ENCODE measurements around the gene AMBRA1. TPM values are rescaled to one million over a fixed set of nuclear protein-coding genes. Genes with fewer than 3 reads are reported as not detected.

AMBRA1 gene
- total and polyA plus RNA-seq, 2 of the 8 experiments (the other 6 are each of a cell fraction or from before 2014, with no cell fraction given): 14.2 to 37.4 TPM

DNA sequence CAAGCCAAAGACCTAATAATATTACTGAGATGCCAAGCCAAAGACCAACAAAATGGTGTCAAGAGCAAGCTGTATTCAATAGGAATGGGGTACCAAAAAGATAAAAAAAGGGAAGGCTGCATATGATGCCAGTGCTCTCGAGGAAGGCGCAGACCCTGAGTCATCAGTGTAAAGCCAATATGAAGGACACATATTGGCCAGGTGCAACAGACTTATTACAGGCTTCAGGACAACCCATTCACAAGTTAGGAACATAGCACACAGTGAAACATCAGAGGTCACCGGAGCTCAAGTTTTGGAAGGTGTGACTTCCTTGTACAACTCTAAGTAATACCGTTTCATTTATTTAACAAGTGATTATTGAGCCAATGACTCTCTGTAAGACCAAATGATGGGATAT, 58.1 kb downstream of the AMBRA1 start (continued):
- TF ChIP-seq, protein P1, sequence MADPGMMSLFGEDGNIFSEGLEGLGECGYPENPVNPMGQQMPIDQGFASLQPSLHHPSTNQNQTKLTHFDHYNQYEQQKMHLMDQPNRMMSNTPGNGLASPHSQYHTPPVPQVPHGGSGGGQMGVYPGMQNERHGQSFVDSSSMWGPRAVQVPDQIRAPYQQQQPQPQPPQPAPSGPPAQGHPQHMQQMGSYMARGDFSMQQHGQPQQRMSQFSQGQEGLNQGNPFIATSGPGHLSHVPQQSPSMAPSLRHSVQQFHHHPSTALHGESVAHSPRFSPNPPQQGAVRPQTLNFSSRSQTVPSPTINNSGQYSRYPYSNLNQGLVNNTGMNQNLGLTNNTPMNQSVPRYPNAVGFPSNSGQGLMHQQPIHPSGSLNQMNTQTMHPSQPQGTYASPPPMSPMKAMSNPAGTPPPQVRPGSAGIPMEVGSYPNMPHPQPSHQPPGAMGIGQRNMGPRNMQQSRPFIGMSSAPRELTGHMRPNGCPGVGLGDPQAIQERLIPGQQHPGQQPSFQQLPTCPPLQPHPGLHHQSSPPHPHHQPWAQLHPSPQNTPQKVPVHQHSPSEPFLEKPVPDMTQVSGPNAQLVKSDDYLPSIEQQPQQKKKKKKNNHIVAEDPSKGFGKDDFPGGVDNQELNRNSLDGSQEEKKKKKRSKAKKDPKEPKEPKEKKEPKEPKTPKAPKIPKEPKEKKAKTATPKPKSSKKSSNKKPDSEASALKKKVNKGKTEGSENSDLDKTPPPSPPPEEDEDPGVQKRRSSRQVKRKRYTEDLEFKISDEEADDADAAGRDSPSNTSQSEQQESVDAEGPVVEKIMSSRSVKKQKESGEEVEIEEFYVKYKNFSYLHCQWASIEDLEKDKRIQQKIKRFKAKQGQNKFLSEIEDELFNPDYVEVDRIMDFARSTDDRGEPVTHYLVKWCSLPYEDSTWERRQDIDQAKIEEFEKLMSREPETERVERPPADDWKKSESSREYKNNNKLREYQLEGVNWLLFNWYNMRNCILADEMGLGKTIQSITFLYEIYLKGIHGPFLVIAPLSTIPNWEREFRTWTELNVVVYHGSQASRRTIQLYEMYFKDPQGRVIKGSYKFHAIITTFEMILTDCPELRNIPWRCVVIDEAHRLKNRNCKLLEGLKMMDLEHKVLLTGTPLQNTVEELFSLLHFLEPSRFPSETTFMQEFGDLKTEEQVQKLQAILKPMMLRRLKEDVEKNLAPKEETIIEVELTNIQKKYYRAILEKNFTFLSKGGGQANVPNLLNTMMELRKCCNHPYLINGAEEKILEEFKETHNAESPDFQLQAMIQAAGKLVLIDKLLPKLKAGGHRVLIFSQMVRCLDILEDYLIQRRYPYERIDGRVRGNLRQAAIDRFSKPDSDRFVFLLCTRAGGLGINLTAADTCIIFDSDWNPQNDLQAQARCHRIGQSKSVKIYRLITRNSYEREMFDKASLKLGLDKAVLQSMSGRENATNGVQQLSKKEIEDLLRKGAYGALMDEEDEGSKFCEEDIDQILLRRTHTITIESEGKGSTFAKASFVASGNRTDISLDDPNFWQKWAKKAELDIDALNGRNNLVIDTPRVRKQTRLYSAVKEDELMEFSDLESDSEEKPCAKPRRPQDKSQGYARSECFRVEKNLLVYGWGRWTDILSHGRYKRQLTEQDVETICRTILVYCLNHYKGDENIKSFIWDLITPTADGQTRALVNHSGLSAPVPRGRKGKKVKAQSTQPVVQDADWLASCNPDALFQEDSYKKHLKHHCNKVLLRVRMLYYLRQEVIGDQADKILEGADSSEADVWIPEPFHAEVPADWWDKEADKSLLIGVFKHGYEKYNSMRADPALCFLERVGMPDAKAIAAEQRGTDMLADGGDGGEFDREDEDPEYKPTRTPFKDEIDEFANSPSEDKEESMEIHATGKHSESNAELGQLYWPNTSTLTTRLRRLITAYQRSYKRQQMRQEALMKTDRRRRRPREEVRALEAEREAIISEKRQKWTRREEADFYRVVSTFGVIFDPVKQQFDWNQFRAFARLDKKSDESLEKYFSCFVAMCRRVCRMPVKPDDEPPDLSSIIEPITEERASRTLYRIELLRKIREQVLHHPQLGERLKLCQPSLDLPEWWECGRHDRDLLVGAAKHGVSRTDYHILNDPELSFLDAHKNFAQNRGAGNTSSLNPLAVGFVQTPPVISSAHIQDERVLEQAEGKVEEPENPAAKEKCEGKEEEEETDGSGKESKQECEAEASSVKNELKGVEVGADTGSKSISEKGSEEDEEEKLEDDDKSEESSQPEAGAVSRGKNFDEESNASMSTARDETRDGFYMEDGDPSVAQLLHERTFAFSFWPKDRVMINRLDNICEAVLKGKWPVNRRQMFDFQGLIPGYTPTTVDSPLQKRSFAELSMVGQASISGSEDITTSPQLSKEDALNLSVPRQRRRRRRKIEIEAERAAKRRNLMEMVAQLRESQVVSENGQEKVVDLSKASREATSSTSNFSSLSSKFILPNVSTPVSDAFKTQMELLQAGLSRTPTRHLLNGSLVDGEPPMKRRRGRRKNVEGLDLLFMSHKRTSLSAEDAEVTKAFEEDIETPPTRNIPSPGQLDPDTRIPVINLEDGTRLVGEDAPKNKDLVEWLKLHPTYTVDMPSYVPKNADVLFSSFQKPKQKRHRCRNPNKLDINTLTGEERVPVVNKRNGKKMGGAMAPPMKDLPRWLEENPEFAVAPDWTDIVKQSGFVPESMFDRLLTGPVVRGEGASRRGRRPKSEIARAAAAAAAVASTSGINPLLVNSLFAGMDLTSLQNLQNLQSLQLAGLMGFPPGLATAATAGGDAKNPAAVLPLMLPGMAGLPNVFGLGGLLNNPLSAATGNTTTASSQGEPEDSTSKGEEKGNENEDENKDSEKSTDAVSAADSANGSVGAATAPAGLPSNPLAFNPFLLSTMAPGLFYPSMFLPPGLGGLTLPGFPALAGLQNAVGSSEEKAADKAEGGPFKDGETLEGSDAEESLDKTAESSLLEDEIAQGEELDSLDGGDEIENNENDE (IDR thresholded peaks at IDR 0.05; ENCODE audit: insufficient replicate concordance, low read length): no peak
- TF ChIP-seq KDM1A (IDR thresholded peaks at IDR 0.05; ENCODE audit: borderline replicate concordance, low read length): no peak
- TF ChIP-seq POU5F1 (IDR thresholded peaks at IDR 0.05; ENCODE audit: low read depth, low read length): no peak
- TF ChIP-seq BRCA1 (IDR thresholded peaks at IDR 0.05; ENCODE audit: low read depth, low read length): no peak

Data from H1 (cell line).